ENCODE measurements around the gene HSPA14.
A peak's percentile ranks its signal among the peaks of the same experiment; 100 is the strongest.
"Not testable (repeated sequence)": the region's sequence is repeated elsewhere in the genome, so short reads cannot be mapped to it uniquely, and the experiment has no call there.

The HSPA14 gene

GRCh38 chr10:14891151-14891550 is 53.0 kb downstream of the HSPA14 start:
- no peak for TF ChIP-seq CTCF (IDR thresholded peaks at IDR 0.05; ENCODE audit: extremely low read depth, missing control alignments)
- DNase-seq (ENCODE audit: low spot score): no peak

- peak; percentile 14 for TF ChIP-seq CTCF (IDR thresholded peaks at IDR 0.05; ENCODE audit: extremely low read depth, missing control alignments)
- DNase-seq (ENCODE audit: low spot score): peak; percentile 22
Measured at GRCh38 chr10:14904316-14904732, 66.2 kb downstream of the HSPA14 start.

GRCh38 chr10:14904864-14905263 is 66.8 kb downstream of the HSPA14 start:
- TF ChIP-seq CTCF (IDR thresholded peaks at IDR 0.05; ENCODE audit: extremely low read depth, missing control alignments): no peak
- DNase-seq (ENCODE audit: low spot score): no peak

- TF ChIP-seq CTCF (IDR thresholded peaks at IDR 0.05; ENCODE audit: extremely low read depth, missing control alignments): no peak
- no peak for DNase-seq (ENCODE audit: low spot score)
Measured at GRCh38 chr10:14905890-14906289, 67.8 kb downstream of the HSPA14 start.

- TF ChIP-seq CTCF (IDR thresholded peaks at IDR 0.05; ENCODE audit: extremely low read depth, missing control alignments): no peak
- no peak for DNase-seq (ENCODE audit: low spot score)
Measured at GRCh38 chr10:14906765-14907164, 68.7 kb downstream of the HSPA14 start.

- DNase-seq (ENCODE audit: low spot score): not testable (repeated sequence)
Measured at GRCh38 chr10:14907591-14907990, 69.5 kb downstream of the HSPA14 start.

- TF ChIP-seq CTCF (IDR thresholded peaks at IDR 0.05; ENCODE audit: extremely low read depth, missing control alignments): no peak
- no peak for DNase-seq (ENCODE audit: low spot score)
Measured at GRCh38 chr10:14909101-14909500, 71.0 kb downstream of the HSPA14 start.

GRCh38 chr10:14910953-14911352 is 72.8 kb downstream of the HSPA14 start:
- no peak for DNase-seq (ENCODE audit: low spot score)
- no peak for TF ChIP-seq CTCF (IDR thresholded peaks at IDR 0.05; ENCODE audit: extremely low read depth, missing control alignments)
